Left ventricle myocardium inferior (tissue), 1 donor: ENCODE results near the gene FN3KRP. TPM values are rescaled to one million over a fixed set of nuclear protein-coding genes. Genes with fewer than 3 reads are reported as not detected.
A peak's percentile ranks its signal among the peaks of the same experiment; 100 is the strongest.

Experiments used
- DNase-seq: peaks from one replicate; pipeline ENCODE4 v3.0.0-alpha.2; 2020
- H3K27ac ChIP-seq: fragments of 200-600 bp; replicated peaks from 2 replicates; pipeline ENCODE4 v1.8.0; 2021
- H3K27me3 ChIP-seq: fragments of 200-600 bp; 2 replicates; pipeline ENCODE4 v1.8.0; 2021; ENCODE audit warnings: low read depth
- H3K36me3 ChIP-seq: fragments of 200-600 bp; 2 replicates; pipeline ENCODE4 v1.8.0; 2021
- H3K4me1 ChIP-seq: fragments of 200-600 bp; 2 replicates; pipeline ENCODE4 v1.8.0; 2021
- H3K4me3 ChIP-seq: fragments of 200-600 bp; 2 replicates; pipeline ENCODE4 v1.8.0; 2021; ENCODE audit warnings: mild to moderate bottlenecking, moderate library complexity
- H3K9me3 ChIP-seq: fragments of 200-600 bp; replicated peaks from 2 replicates; pipeline ENCODE4 v1.8.0; 2021
- intact Hi-C: fragments of 100-400 bp; cut with micrococcal nuclease; formaldehyde crosslinking; loops from one replicate; pipeline ENCODE4 v1.11.0; 2022
- total RNA-seq: library from RNA; stranded (reverse); fragmentation: NEBNext Ultra II Directional; extraction: Animal tissue kit (Norgen Biotek cat#: 25700); gene quantifications from one replicate; pipeline ENCODE4 v1.2.1, GENCODE V29; 2021
- TF ChIP-seq, protein P1 (sequence below): fragments of 200-600 bp; IDR thresholded peaks from 2 replicates; pipeline ENCODE4 v1.8.0; 2021; ENCODE audit warnings: antibody characterized with exemption, mild to moderate bottlenecking, borderline replicate concordance
- donor health status: DM: no; HTN: yes; CAD: no; lungs with severe emphysema.

The FN3KRP gene
- total RNA-seq, 1 donor from 2014 or later: 13.6 TPM

DNA sequence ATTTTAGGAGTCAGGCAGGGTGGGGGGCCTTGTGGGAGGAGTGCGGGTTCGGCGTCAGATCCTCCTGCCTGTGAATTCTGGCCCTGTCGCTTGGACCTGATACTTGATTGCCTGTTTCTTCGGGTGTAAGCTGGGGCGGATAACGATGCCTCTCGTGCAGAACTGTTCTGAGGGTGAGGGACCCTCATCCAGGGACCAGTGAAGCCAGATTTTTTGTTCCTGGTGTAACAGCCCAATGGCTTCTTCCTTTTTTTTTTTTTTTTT is 36.6 kb downstream of the FN3KRP start:
- H3K4me3 ChIP-seq: peak overlapping the region; percentile 97
- intact Hi-C loops: no loop called here
- no peak for DNase-seq
- H3K27me3 ChIP-seq: no peaks in the 10 kb centered on the region
- H3K4me1 ChIP-seq: peaks cover 28% of the 10 kb centered on the region
- H3K36me3 ChIP-seq: peaks cover 4% of the 10 kb centered on the region
- H3K27ac ChIP-seq: no peak overlapping the region
- TF ChIP-seq, protein P1, sequence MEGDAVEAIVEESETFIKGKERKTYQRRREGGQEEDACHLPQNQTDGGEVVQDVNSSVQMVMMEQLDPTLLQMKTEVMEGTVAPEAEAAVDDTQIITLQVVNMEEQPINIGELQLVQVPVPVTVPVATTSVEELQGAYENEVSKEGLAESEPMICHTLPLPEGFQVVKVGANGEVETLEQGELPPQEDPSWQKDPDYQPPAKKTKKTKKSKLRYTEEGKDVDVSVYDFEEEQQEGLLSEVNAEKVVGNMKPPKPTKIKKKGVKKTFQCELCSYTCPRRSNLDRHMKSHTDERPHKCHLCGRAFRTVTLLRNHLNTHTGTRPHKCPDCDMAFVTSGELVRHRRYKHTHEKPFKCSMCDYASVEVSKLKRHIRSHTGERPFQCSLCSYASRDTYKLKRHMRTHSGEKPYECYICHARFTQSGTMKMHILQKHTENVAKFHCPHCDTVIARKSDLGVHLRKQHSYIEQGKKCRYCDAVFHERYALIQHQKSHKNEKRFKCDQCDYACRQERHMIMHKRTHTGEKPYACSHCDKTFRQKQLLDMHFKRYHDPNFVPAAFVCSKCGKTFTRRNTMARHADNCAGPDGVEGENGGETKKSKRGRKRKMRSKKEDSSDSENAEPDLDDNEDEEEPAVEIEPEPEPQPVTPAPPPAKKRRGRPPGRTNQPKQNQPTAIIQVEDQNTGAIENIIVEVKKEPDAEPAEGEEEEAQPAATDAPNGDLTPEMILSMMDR: no peak
- no peaks in the 10 kb centered on the region for H3K9me3 ChIP-seq

DNA sequence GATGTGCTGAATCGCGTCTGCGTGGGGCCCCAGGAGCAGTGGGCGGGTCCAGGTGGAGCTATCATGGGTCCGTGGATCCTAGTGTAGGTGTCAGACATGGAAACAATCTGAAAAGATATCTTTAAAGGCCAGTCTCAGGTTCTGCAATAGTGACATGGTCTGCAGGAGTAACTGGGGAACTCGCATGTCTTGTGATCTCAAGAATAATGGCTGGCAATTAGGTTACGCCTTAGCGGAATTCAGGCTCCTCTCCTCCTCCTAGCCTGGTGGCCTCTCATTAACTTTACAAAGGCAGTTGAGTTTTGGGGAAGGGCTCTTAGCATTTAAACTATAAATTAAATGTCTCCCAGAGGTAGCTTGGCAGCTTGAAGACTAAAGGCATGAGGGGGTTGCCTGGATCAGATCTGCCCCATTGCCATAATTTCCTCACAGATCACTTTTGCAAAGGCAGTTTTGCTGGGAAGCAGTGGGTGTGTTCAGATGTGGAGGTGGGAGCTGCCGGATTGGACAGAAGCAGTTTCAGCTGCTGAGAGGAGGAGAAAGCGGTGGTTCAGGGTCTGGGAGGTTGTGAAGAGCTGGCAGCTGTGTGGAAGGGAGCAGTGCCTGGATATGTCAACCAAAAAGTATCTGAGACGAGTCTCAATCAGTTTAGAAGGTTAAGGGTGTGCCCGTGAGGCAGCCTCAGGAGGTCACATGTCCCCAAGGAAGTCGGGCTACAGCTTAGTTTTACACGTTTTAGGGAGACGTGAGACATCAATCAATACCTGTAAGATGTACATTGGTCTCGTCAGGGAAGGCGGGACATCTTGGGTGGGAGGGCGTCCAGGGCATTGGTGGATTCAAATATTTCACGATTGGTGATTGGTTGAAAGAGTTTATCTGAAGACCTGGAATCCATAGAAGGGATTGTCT is 38.0 kb downstream of the FN3KRP start:
- Histone ChIP-seq H3K27ac (no peak overlapping the region), H3K4me1 (peaks cover 28% of the 10 kb centered on the region), H3K4me3 (no peak overlapping the region), H3K36me3 (no peaks in the 10 kb centered on the region), H3K9me3 (no peaks in the 10 kb centered on the region), H3K27me3 (no peaks in the 10 kb centered on the region)
- intact Hi-C loops: no loop called here
- DNase-seq: no peak
- TF ChIP-seq, protein P1: no peak

DNA sequence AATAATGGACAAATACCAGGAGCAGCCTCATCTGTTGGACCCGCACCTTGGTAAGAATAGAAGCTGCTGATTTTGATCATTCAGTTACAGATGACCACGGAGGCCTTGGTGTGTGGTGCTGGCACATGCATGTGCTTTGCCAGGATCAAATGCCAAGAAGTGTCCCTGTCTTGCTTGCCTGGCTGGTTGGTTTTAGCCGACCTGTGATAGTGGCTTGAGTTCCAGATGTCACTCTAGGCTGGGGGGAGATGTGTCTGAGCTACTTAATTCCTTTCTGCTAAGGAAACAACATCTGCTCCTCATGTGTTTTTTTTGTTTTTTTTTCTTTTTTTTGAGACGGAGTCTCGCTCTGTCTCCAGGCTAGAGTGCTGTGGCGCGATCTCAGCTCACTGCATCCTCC is 39.7 kb downstream of the FN3KRP start:
- TF ChIP-seq, protein P1: no peak
- no peak overlapping the region for H3K4me3 ChIP-seq
- DNase-seq: no peak
- intact Hi-C loops: no loop called here
- H3K4me1 ChIP-seq: peaks cover 28% of the 10 kb centered on the region
- no peaks in the 10 kb centered on the region for H3K27me3 ChIP-seq
- no peak overlapping the region for H3K27ac ChIP-seq
- H3K36me3 ChIP-seq: no peaks in the 10 kb centered on the region
- H3K9me3 ChIP-seq: no peaks in the 10 kb centered on the region

DNA sequence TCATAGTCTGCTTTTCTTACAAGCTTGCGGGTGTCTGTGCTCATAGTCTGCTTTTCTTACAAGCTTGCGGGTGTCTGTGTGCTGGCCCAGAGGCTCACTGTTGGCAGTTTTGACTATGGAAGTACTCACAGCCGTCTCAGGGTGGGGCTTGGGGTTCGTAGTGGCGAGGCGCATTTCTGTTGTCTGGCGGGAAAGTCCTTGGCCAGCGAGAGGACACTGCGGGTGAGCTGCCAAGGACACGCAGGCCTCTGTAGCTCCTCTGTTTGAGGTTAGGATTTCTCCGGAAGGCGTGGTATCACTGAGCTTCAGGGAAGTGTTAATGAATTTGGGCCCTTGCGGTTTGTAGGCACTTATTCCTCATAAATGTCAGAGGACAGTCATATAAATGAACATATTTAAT is 48.9 kb downstream of the FN3KRP start:
- H3K36me3 ChIP-seq: peaks cover 52% of the 10 kb centered on the region

DNA sequence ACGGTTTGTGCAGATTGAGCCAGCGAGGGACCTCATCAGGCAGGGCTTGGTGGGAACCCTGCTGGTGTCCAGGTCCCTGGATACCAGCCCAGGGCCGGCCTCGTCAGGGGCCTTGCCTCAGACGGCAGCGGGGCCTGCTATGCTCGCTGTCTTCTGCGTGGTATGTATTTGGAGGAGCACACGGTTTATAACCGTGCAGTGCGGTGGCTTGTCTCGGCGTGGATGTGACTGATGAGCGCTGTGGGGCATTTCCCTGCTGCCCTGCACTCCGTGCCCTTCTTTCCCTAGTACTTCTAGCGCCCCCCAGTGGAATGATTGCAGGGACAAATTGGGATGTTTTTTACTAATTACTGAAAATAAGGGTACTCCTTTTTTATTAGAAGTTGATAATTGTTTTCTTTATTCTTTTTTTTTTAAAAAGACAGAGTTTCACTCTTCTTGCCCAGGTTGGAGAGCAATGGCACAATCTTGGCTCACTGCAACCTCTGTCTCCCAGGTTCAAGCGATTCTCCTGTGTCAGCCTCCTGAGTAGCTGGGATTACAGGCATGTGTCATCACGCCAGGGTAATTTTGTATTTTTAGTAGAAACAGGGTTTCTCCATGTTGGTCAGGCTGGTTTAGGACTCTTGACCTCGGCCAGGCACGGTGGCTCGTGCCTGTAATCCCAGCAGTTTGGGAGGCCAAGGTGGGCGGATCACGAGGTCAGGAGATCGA is 50.7 kb downstream of the FN3KRP start:
- Histone ChIP-seq H3K9me3 (no peaks in the 10 kb centered on the region), H3K27ac (no peak overlapping the region), H3K4me3 (no peak overlapping the region), H3K36me3 (peaks cover 61% of the 10 kb centered on the region), H3K27me3 (no peaks in the 10 kb centered on the region), H3K4me1 (no peaks in the 10 kb centered on the region)
- intact Hi-C loops: no loop called here
- TF ChIP-seq, protein P1: peak; percentile 70
- no peak for DNase-seq

More for the DNA sequence above, 48.9 kb downstream of the FN3KRP start:
- Histone ChIP-seq H3K27ac (peak overlapping the region; percentile 36), H3K4me1 (no peaks in the 10 kb centered on the region), H3K4me3 (no peak overlapping the region), H3K9me3 (no peaks in the 10 kb centered on the region), H3K27me3 (no peaks in the 10 kb centered on the region)
- TF ChIP-seq, protein P1: no peak
- intact Hi-C loops: no loop called here
- DNase-seq: no peak
